ENCODE results near the gene GLRX3.
A peak's percentile ranks its signal among the peaks of the same experiment; 100 is the strongest.

DNA sequence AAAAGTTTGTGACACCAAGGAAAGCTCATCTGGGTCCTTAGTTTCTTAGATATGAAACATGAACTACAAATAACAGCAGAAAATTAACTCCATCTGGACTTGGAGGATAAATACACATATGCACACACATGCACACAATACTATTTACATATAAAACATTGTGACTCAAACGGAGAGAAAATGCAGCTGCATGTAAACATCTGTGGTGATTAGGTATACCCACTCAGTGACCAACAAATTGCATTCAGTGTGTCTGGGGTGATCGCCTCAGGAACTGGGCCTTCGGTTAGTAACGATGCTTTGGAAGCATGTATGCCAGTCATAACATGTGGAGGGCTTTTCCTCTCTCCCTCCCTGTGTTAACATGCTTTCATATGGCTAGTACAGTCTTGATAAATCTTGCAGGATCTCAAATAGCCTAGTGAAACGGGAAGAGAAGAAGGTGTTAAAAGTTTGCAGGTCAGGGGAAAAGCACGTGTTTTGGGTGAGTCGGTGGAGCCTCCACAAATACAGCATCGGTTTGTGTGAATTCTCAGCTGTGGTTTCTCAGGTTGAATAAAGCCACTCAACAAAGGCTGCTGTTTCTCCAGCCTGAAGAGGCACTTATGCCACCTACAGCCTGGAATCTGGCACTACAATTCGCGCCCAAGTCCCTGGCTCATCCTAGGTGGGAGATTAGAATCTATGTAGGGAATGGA is 8.7 kb upstream of the GLRX3 start:
- no peak for TF ChIP-seq EP300 (IDR thresholded peaks at IDR 0.05)
- TF ChIP-seq, protein P1, sequence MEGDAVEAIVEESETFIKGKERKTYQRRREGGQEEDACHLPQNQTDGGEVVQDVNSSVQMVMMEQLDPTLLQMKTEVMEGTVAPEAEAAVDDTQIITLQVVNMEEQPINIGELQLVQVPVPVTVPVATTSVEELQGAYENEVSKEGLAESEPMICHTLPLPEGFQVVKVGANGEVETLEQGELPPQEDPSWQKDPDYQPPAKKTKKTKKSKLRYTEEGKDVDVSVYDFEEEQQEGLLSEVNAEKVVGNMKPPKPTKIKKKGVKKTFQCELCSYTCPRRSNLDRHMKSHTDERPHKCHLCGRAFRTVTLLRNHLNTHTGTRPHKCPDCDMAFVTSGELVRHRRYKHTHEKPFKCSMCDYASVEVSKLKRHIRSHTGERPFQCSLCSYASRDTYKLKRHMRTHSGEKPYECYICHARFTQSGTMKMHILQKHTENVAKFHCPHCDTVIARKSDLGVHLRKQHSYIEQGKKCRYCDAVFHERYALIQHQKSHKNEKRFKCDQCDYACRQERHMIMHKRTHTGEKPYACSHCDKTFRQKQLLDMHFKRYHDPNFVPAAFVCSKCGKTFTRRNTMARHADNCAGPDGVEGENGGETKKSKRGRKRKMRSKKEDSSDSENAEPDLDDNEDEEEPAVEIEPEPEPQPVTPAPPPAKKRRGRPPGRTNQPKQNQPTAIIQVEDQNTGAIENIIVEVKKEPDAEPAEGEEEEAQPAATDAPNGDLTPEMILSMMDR (IDR thresholded peaks at IDR 0.05) = peak in 2 of 3 donors; percentile 14 to 21
